Gastroesophageal sphincter (tissue), 4 donors: Measurements from ENCODE around the gene TDRD10. TPM values are rescaled to one million over a fixed set of nuclear protein-coding genes. Genes with fewer than 3 reads are reported as not detected.

ENCODE experiments used
- ATAC-seq: fragments of 150-250 bp; one replicate; pipeline ENCODE4 v1.9.1; 2016; ENCODE audit warnings: mild to moderate bottlenecking, moderate library complexity
- H3K27ac ChIP-seq, 4 donors: fragments of 200-600 bp; sonication (generic) in 3 of 4; 1 replicate in 3 of 4; 2 replicates in 1 of 4; pipeline ENCODE4 v1.5.1; 2016 to 2019
- H3K27me3 ChIP-seq: fragments of 200-600 bp; sonication (generic); one replicate; pipeline ENCODE4 v1.5.1; 2019
- H3K36me3 ChIP-seq, 2 donors: fragments of 200-600 bp; sonication (generic); one replicate each; pipeline ENCODE4 v1.5.1; 2019; ENCODE audit warnings: control low read depth in 1 of 2
- H3K4me1 ChIP-seq, 3 donors: fragments of 200-600 bp; sonication (generic); 1 replicate in 2 of 3; 2 replicates in 1 of 3; pipeline ENCODE4 v1.5.1; 2016 to 2019; ENCODE audit warnings: control low read depth in 2 of 3
- H3K4me3 ChIP-seq, 2 donors: fragments of 200-600 bp; sonication (generic); one replicate each; pipeline ENCODE4 v1.5.1; 2019; ENCODE audit warnings: mild to moderate bottlenecking in 1 of 2, moderate library complexity in 1 of 2
- H3K9me3 ChIP-seq, 3 donors: fragments of 200-600 bp; sonication (generic); one replicate each; pipeline ENCODE4 v1.5.1; 2017 to 2019; ENCODE audit warnings: control low read depth in 2 of 3
- EP300 ChIP-seq: sonication (generic); formaldehyde crosslinking; IDR thresholded peaks from one replicate; pipeline ENCODE4 v1.6.1; 2017; ENCODE audit warnings: antibody characterized with exemption, mild to moderate bottlenecking
- POLR2A ChIP-seq, 2 donors: fragments of 450-650 bp; IDR thresholded peaks; one replicate each; pipeline ENCODE4 v1.6.1; 2017; ENCODE audit warnings: antibody characterized with exemption in 2 of 2, mild to moderate bottlenecking in 2 of 2, moderate library complexity in 1 of 2
- POLR2AphosphoS5 ChIP-seq: sonication (generic); formaldehyde crosslinking; IDR thresholded peaks from one replicate; pipeline ENCODE4 v1.6.1; 2017; ENCODE audit warnings: antibody characterized with exemption
- WGBS, 2 donors: methylation state at CpG; one replicate each; pipeline ENCODE4 v1.1.5; 2018; ENCODE audit warnings: low coverage in 1 of 2; 5-methylcytosine and 5-hydroxymethylcytosine counted together
- total RNA-seq, 4 donors: library from RNA; depleted of rRNA; stranded (reverse); fragments of >200 nt; gene quantifications; one replicate each; pipeline ENCODE4 v1.1.0, GENCODE V29; 2016
- TF ChIP-seq, protein P1 (sequence below), 4 experiments: fragments of 200-600 bp in 2 of 4; fragments of 450-650 bp in 2 of 4; sonication (generic) in 1 of 4; IDR thresholded peaks; one replicate each; pipeline ENCODE4 v1.5.1; 2017 to 2019; ENCODE audit warnings: antibody characterized with exemption in 4 of 4, mild to moderate bottlenecking in 2 of 4, moderate library complexity in 2 of 4

TDRD10 gene
- total RNA-seq, 4 donors from 2014 or later: 1.4 to 3.3 (median 2.8) TPM

DNA sequence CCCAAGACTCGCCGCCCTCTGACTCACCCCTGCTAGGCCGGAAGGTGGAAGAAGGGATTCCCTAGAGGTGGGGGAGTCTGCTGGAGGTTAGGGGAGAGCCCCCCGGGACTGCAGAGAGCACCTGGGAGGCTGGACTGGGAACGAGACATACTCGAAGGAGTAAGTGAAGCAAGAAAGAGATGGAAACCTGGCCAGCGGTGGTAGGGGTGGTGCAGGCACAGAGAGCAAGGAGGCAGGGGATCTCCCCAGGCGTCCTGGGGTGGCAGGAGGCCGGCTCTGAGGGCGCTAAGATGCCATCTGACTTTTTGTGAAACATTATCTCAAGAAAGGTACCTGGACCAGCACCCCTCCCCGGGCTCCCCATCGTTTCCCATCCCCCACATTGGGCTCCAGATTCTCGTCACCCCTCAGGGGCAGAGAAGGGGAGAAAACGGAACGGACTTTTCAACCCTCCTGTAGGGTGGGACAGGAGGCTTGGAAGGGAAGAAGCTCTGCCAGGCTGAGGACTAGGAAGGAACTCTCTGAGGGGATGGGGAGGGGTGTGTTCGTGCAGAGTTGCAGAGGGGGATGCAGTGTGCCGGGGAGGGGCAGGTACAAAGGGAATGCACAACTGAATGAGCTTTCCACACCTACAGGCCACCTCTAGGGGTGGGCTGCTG, 66.3 kb downstream of the TDRD10 start:
- no peak overlapping the region for H3K27ac ChIP-seq
- peak overlapping the region in 1 of 2 donors; percentile 20 for H3K4me3 ChIP-seq
- peak; percentile 12 for ATAC-seq
- peaks cover 0 to 13% (median 6%) of the 10 kb centered on the region in 3 donors for H3K4me1 ChIP-seq
- peaks cover 50% of the 10 kb centered on the region for H3K27me3 ChIP-seq
- H3K36me3 ChIP-seq: no peaks in the 10 kb centered on the region
- TF ChIP-seq POLR2A (IDR thresholded peaks at IDR 0.05) (no peak), POLR2AphosphoS5 (no peak), EP300 (no peak)
- TF ChIP-seq, protein P1, sequence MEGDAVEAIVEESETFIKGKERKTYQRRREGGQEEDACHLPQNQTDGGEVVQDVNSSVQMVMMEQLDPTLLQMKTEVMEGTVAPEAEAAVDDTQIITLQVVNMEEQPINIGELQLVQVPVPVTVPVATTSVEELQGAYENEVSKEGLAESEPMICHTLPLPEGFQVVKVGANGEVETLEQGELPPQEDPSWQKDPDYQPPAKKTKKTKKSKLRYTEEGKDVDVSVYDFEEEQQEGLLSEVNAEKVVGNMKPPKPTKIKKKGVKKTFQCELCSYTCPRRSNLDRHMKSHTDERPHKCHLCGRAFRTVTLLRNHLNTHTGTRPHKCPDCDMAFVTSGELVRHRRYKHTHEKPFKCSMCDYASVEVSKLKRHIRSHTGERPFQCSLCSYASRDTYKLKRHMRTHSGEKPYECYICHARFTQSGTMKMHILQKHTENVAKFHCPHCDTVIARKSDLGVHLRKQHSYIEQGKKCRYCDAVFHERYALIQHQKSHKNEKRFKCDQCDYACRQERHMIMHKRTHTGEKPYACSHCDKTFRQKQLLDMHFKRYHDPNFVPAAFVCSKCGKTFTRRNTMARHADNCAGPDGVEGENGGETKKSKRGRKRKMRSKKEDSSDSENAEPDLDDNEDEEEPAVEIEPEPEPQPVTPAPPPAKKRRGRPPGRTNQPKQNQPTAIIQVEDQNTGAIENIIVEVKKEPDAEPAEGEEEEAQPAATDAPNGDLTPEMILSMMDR (IDR thresholded peaks at IDR 0.05): no peak
- 30 to 54% methylated on average over 4 to 6 of the region's 17 CpGs for WGBS, 2 donors
- no peaks in the 10 kb centered on the region for H3K9me3 ChIP-seq

DNA sequence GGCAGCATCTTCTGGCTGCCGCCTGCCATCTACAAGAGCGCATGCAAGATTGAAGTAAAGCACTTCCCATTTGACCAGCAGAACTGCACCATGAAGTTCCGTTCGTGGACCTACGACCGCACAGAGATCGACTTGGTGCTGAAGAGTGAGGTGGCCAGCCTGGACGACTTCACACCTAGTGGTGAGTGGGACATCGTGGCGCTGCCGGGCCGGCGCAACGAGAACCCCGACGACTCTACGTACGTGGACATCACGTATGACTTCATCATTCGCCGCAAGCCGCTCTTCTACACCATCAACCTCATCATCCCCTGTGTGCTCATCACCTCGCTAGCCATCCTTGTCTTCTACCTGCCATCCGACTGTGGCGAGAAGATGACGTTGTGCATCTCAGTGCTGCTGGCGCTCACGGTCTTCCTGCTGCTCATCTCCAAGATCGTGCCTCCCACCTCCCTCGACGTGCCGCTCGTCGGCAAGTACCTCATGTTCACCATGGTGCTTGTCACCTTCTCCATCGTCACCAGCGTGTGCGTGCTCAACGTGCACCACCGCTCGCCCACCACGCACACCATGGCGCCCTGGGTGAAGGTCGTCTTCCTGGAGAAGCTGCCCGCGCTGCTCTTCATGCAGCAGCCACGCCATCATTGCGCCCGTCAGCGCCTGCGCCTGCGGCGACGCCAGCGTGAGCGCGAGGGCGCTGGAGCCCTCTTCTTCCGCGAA, 69.4 kb downstream of the TDRD10 start:
- H3K36me3 ChIP-seq: no peaks in the 10 kb centered on the region
- ATAC-seq: no peak
- 90 to 95% methylated on average over 16 to 31 of the region's 59 CpGs for WGBS, 2 donors

DNA sequence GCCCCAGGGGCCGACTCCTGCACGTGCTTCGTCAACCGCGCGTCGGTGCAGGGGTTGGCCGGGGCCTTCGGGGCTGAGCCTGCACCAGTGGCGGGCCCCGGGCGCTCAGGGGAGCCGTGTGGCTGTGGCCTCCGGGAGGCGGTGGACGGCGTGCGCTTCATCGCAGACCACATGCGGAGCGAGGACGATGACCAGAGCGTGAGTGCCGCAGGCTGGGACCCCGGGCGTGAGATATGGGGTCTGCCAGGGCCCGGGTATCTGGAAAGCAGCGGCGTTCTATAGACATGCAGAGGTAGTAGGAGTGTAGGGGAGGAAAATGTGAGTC, 69.9 kb downstream of the TDRD10 start:
- no peak for TF ChIP-seq POLR2A (IDR thresholded peaks at IDR 0.05)
- TF ChIP-seq POLR2AphosphoS5: no peak
- TF ChIP-seq EP300: no peak
- TF ChIP-seq, protein P1 (IDR thresholded peaks at IDR 0.05): no peak
- 94 to 100% methylated on average over 5 to 6 of the region's 29 CpGs for WGBS, 2 donors
- ATAC-seq: no peak
- H3K27ac ChIP-seq: no peak overlapping the region
- no peak overlapping the region for H3K4me3 ChIP-seq
- H3K9me3 ChIP-seq: no peaks in the 10 kb centered on the region
- H3K4me1 ChIP-seq: peaks cover 0 to 13% (median 6%) of the 10 kb centered on the region in 3 donors
- H3K27me3 ChIP-seq: peaks cover 49% of the 10 kb centered on the region
- H3K36me3 ChIP-seq: no peaks in the 10 kb centered on the region

More for the DNA sequence above, 69.4 kb downstream of the TDRD10 start:
- H3K27me3 ChIP-seq: peaks cover 50% of the 10 kb centered on the region
- no peak overlapping the region for H3K27ac ChIP-seq
- TF ChIP-seq EP300: no peak
- no peak for TF ChIP-seq POLR2AphosphoS5
- TF ChIP-seq POLR2A (IDR thresholded peaks at IDR 0.05): no peak
- TF ChIP-seq, protein P1 (IDR thresholded peaks at IDR 0.05): no peak
- H3K9me3 ChIP-seq: no peaks in the 10 kb centered on the region
- no peak overlapping the region for H3K4me3 ChIP-seq
- H3K4me1 ChIP-seq: peaks cover 0 to 13% (median 6%) of the 10 kb centered on the region in 3 donors

DNA sequence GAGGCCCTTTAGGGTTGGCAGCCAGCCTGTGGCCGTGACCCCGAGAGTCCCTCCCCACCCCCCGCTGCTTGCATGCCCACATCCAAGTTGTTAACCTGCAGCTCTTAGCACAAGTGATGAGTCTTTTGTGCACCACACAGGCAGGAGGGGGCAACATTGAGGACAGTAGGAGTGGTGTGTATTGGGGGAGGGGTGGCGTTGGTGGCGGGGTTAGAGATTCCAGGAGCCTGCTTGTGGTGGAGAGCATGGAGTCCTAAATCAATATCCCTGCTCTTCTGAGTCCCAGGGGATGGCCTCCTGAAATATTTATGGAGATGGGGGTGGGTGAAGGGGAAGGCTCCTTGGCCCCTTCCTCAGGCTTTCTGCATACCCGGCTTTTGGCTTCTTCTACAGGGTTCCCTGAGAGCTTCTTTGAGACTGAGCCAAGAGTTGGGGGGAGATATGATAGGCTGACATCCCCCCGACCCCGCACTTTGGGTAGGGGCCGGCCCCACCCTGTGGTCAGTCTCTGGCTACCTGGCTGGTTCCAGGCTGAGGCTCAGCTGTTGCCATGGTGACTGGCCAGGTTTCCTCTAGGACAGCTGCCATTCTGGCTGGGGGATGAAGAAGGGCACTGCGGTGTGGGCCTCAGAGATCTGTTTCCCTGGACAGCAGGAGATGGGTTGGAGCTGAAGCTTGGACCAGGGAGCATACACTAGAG, 70.6 kb downstream of the TDRD10 start:
- Histone ChIP-seq H3K4me3 (no peak overlapping the region), H3K4me1 (peaks cover 0 to 17% (median 8%) of the 10 kb centered on the region in 3 donors), H3K9me3 (no peaks in the 10 kb centered on the region), H3K27ac (no peak overlapping the region), H3K36me3 (no peaks in the 10 kb centered on the region), H3K27me3 (peaks cover 42% of the 10 kb centered on the region)
- TF ChIP-seq EP300 (no peak), POLR2A (IDR thresholded peaks at IDR 0.05) (no peak), POLR2AphosphoS5 (no peak)
- TF ChIP-seq, protein P1 (IDR thresholded peaks at IDR 0.05): no peak
- ATAC-seq: no peak
- 74 to 84% methylated on average over 3 of the region's 10 CpGs for WGBS, 2 donors
